ENCODE measurements around the gene PLB1.

PLB1 gene

DNA sequence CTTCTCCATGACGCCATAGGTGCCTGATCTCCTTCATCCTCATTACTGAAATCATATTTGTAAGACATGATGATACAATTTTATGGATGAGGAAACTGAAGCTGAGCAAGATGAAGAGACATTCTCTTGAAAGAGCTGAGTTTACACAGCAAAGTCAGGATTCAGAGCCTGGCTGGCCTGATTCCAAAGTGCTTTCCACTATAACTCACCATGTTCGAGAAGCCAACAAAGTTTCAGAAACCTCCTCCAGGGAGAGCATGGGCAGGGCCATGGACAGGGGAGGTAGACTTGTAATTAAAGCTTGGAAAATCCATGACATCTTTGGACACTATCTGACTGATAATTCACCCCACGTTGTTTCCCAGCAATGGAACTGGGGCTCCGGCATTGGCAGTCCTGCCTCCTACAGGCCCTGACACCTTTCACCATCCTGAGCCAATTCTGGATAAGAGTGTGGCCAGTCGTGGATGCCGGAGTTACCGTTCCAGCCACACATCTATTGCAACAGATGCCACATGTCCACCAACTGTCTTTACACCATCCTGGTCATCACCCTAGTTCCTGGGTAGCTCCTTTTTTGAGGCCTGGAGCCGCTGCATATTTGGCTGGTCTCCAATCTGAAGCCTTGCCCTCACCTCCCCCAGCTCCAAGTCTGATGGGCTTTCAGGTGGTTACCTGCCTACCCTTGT is 170.8 kb downstream of the PLB1 start:
- H3K4me3 ChIP-seq (ENCODE audit: low read depth, low read length) = no peak overlapping the region
- TF ChIP-seq, protein P1, sequence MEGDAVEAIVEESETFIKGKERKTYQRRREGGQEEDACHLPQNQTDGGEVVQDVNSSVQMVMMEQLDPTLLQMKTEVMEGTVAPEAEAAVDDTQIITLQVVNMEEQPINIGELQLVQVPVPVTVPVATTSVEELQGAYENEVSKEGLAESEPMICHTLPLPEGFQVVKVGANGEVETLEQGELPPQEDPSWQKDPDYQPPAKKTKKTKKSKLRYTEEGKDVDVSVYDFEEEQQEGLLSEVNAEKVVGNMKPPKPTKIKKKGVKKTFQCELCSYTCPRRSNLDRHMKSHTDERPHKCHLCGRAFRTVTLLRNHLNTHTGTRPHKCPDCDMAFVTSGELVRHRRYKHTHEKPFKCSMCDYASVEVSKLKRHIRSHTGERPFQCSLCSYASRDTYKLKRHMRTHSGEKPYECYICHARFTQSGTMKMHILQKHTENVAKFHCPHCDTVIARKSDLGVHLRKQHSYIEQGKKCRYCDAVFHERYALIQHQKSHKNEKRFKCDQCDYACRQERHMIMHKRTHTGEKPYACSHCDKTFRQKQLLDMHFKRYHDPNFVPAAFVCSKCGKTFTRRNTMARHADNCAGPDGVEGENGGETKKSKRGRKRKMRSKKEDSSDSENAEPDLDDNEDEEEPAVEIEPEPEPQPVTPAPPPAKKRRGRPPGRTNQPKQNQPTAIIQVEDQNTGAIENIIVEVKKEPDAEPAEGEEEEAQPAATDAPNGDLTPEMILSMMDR (IDR thresholded peaks at IDR 0.05; ENCODE audit: low read depth, low read length, missing control alignments) = no peak
- no peak for DNase-seq (ENCODE audit: low read depth)

DNA sequence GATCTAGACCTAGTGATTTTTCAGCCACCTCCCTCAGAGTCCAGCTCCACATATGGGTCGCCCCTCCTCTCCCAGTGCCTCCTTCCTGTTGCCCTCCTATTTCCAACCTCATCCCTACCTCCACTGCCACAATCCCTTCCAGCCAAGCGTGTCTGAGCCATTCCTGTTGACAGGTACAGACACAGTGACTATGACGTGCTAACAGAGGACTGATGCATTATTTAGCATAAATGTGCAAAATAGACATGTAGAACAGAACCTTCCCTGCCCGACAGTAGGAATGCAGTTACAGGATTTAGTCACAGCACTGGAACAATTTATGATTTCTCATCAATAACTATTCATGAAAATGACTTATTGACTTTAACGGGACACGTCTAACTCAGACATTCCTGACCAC is 171.4 kb downstream of the PLB1 start:
- TF ChIP-seq, protein P1 (IDR thresholded peaks at IDR 0.05; ENCODE audit: low read depth, low read length, missing control alignments) = no peak
- DNase-seq (ENCODE audit: low read depth) = no peak
- H3K4me3 ChIP-seq (ENCODE audit: low read depth, low read length) = no peak overlapping the region

DNA sequence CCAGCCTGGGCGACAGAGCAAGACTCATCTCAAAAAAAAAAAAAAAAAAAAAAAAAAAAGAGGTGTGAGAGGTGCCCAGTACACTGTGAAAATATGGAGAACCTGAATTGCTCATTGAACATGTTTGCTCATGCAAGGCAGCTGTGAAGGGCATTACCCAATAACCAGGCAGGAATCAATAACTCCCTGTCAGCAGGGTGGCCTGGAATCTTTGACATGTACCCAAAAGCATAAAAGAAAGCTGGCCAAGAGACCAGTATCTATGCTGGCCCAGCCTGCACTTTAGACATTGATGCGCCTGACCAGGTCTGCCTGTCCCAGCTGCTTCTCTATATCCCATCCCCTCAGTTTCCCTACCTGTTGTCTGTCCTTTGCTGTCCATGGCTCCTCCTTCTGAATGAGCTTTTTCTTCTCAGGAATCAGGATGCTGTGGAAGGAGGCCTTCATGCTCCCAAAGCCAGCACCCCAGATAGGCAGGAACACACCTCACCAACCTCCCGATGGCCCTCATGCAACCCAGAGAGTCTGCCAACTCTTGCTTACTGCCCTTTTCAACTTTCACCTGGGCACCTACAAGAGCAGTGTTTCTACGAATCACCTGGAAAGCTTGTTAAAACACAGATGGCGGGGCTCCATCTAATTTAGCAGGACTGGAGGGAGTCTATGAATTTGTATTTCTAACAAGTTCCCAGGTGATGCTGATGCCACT is 172.4 kb downstream of the PLB1 start:
- H3K4me3 ChIP-seq (ENCODE audit: low read depth, low read length) = no peak overlapping the region
- DNase-seq (ENCODE audit: low read depth) = no peak
- TF ChIP-seq, protein P1 (IDR thresholded peaks at IDR 0.05; ENCODE audit: low read depth, low read length, missing control alignments) = no peak

DNA sequence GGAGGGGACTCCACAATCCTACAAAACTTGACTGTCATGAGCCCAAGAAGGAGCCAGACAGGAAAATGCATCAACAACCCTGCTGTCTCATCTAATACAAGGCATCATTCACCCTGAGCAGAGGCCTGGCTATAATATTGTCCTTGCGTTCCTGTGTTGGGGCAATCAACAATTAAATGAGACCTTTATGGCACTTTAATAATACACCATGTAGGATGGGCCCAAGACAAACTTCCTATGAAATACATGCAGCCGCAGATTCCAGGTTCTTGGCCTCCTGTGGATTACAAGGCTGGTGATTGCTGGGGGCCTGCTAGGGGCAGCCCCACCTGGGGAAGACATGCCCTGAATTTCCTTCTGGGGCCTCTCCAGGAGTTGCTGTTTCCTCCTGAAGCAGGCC is 173.0 kb downstream of the PLB1 start:
- no peak for DNase-seq (ENCODE audit: low read depth)
- TF ChIP-seq, protein P1 (IDR thresholded peaks at IDR 0.05; ENCODE audit: low read depth, low read length, missing control alignments) = no peak
- no peak overlapping the region for H3K4me3 ChIP-seq (ENCODE audit: low read depth, low read length)

DNA sequence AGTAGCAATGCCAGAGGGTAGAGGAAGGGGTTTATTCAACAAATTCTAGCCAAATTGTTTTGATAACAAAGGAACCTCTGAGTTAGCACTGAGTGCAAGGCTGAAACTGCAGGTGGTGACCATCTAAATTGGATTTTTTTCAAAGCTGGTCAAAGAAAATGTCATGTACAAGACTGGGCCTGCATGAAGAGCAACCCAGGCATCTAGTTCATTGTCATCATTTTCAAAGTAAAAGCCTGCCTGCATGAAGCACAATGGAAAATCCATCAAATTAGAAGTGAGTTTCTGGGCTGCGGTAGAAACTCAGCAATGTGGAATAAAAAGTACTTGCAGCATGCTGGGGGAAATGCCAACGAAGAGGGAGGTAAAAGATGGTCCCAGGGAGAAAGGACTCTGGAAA is 175.0 kb downstream of the PLB1 start:
- H3K4me3 ChIP-seq (ENCODE audit: low read depth, low read length) = no peak overlapping the region
- DNase-seq (ENCODE audit: low read depth) = no peak
- TF ChIP-seq, protein P1 (IDR thresholded peaks at IDR 0.05; ENCODE audit: low read depth, low read length, missing control alignments) = no peak

DNA sequence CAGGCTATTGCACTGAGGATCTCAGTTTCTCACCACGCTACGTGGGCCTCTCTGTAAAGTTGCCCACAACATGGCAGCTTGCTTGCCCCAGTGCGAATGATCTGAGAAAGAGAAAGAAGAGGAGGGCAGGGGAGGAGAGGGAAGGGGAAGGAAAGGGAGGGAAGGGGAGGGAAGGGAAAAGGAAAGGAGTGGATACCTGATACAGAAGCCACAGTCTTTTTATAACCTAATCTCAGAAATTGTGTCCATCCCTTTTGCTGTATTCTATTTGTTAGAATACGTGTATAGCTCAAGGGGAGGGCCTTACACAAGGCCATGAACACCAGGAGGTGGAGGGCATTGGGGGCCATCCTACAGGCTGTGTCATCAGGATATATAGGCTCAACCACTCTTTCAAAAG is 177.5 kb downstream of the PLB1 start:
- no peak for DNase-seq (ENCODE audit: low read depth)
- H3K4me3 ChIP-seq (ENCODE audit: low read depth, low read length) = no peak overlapping the region
- TF ChIP-seq, protein P1 (IDR thresholded peaks at IDR 0.05; ENCODE audit: low read depth, low read length, missing control alignments) = no peak
